NB4 (cell line): Measurements from ENCODE around the gene ATP5MC2.

Experiments used
- CTCF ChIP-seq: IDR thresholded peaks from one replicate; pipeline ENCODE4 v1.5.1; 2012; ENCODE audit warnings: low read depth, low read length
- MYC ChIP-seq: IDR thresholded peaks from 2 replicates; pipeline ENCODE4 v1.6.1; 2011; ENCODE audit warnings: low read depth, low read length
- POLR2A ChIP-seq: IDR thresholded peaks from 2 replicates; pipeline ENCODE4 v1.6.1; 2011; ENCODE audit warnings: mild to moderate bottlenecking; ENCODE audit not compliant: insufficient read length; ENCODE audit errors: extremely low read depth

DNA sequence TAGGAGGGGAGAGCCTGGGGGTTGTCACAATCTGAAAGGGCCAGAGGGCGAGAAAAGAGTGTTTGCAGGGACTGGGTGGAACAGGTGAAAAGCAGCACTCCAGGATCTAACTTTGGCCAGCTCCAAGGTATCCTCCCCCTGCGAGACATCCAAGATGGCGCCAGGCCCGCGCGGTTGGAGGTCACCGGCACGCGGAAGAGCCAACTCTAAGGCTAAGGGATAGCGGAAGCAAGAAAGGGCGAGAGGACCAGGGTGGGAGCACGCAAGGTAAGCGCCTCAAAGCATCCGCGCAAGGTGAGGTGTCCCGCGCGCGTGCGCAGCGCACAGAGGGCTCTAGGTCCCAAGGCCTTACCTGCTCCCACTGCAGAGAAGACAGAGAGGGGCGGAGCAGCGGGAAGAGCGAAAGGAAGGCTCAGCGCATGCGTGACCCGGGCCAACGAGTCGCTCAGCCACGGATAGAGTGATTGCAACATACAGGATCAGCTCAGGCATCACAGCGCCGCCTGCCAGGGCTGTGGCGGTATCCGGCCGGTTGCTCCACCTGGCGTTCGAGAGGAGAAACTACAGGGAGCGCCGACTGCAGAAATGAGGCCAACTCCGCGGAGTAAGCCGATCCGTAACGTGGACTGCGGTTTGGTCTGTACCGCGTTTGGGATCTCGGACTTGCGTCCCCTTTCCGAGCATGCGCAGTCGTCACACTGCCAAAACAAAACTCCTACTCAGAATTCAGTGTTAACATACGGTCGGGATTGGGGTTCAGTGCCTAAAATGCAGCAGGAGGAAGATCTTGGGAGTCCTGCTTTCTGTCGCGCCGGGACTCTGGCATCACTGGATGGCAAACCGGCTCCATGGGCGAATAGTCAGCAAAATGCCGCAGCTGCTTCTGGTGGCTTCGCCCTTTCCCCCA, at the start of gene ATP5MC2:
- TF ChIP-seq CTCF: peak; percentile 99
- TF ChIP-seq MYC: peak; percentile 68
- peak; percentile 94 for TF ChIP-seq POLR2A
